Glomerular visceral epithelial cell (primary cell): Measurements from ENCODE around the gene CACNA2D1.

Experiments
- DNase-seq: peaks from one replicate; pipeline ENCODE4 v3.0.0-alpha.2; 2016; ENCODE audit errors: extremely low spot score

CACNA2D1 gene

DNA sequence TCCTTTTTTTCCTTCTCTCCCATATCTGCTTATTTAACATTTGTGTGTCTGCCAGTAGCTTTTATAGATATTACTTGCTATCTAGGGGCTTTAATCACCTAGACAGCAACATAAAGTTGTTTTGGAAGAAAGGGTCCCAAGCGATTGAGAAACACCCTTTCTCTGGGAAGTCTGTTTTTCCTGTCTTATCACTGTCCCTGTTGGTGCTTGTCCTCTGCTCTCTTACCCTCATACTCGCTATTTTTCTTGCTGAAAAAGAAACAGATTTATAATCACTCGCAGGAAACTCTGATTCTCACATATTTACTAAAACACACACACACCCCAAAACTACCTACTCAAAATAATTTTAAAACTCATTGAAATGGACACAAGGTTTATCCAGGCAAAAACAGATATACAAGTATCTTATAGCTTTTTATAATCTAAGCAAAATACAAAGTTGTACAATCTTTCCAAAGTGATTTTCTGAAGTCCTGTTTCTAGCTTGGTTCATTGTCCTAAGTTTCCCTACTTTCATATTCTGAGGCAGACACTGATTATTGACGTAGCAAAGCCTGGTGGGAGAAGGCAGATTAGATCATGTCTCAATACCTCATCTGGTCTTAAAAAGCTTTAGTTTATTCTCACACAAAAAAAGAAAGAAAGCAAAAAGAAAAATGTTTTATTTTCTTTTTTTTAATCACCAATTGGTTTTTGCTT lies 157.3 kb downstream of the CACNA2D1 start:
- no peak for DNase-seq

GRCh38 chr7:82284936-82285519 lies 158.5 kb downstream of the CACNA2D1 start:
- DNase-seq: no peak

DNA sequence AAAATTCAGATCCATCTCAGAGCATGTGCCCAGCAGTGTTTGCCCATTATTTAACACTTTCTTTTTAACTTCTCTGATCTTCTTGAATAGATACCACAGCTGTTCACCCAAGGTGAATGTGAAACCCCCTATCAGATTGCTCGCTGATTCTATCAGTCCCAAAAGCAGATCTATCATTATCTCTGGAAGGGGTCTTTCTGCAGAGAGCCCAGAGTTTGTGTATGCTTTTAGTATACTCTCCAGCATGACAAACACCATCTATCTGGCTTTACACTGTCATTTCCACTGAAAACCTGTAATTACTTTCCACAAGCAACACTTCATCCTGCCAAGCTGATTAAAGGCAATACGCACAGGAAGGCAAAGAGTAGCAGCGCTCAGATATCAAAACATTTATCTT lies 168.2 kb downstream of the CACNA2D1 start:
- DNase-seq: no peak

GRCh38 chr7:82274681-82275080 lies 168.9 kb downstream of the CACNA2D1 start:
- DNase-seq: no peak

DNA sequence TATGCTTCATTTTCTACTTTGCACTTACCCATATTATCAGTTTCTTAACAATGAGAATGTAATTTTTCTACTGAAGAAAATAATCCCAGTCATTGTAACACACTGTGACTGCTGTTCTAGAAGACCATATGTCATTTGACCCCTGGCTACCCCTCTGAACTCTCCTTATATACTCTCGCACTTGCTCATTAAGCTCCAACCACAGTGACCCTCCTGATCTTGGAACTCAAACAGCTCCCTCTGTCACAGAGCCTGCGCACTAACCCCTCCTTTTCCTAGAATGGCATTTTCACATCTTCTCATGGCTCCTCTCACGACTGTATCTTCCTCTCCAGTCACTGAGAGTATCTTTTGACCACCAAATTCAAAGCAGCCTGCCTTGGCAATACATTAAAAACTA lies 169.7 kb downstream of the CACNA2D1 start:
- DNase-seq: no peak

DNA sequence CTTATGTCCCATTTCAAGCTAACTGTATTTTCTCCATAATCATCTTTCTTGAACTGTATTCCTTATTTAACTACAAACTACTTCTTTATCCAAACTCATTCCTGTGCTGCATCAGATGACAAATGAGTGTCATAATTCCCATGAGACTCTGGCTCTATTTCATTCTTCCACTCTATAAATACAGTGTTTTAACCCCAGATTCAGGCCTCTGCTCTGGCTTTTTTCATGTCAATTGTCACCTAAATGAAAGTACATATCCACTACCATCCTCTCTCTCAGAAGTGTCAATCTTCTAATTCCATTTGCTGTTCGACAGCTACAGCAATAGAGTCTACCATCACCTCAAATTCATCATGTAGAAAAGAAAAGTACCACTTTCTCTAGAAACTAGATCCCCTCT lies 172.7 kb downstream of the CACNA2D1 start:
- no peak for DNase-seq

DNA sequence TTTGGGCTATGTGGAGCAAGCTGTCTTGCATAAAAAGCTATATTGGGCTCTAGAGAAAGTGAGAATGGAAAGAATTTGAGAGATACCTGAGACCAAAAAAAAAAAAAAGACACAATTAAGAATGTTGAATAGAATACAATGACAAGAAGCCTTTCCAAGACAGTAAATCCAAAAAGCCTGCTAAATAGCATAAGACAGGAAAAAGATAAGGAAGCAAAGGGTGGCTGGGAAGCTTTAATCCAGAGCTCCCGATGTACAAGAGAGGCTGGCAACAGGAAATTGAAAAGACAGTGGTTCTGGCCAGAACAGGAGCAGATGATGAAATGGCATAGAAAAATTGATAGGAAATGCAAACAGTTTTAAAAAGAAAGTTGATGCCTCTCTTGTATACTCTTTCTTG lies 174.9 kb downstream of the CACNA2D1 start:
- no peak for DNase-seq

- DNase-seq: no peak
These were observed 177.5 kb downstream of the CACNA2D1 start for GRCh38 chr7:82266081-82266480.

DNA sequence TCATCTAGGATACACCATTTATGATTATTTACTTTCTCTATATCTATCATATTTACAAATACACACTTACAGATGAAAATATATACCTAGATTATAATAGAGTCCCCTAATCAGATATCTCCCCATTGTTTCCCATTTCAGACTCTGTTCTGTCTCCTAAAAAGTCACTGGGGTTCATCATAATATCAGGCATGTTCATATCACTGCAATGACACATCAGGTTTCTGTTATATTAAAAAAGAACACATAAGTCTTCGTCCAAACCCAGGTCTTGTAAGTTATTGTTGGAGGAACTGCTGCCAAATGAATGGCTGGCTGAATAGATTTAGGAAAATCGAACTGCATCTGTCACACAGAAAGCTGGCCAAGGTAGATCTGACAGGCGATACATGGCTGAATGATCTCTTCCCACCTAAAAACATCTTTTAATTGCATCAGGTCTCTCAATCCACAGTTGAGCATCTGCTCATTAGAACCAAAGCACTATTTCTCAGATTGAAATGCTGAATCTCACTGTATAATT lies 178.7 kb downstream of the CACNA2D1 start:
- no peak for DNase-seq

GRCh38 chr7:82263920-82264782 lies 179.4 kb downstream of the CACNA2D1 start:
- DNase-seq: no peak

DNA sequence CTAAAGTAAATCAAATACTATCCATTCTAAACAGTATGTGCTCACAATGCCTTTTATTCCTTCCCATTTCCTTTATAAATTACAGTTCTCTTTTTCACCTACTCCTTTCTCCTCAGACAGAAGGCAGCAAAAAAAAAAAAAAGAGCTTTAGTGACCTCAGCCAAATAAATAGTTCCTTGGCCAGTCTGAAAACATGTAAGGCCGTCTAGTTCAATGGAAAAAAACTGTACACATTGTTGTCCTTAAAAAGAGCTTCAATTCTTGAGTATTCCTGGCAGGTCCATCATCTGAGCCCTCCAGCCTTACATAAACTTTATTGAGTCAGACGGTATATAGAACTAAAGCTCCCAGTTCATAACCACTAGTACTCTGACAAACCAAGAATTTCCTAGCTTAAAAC lies 185.4 kb downstream of the CACNA2D1 start:
- DNase-seq: no peak

GRCh38 chr7:82257118-82257695 lies 186.4 kb downstream of the CACNA2D1 start:
- DNase-seq: no peak

- no peak for DNase-seq
These were observed 187.9 kb downstream of the CACNA2D1 start for GRCh38 chr7:82255706-82256105.

GRCh38 chr7:82250598-82250997 lies 193.0 kb downstream of the CACNA2D1 start:
- DNase-seq: no peak

DNA sequence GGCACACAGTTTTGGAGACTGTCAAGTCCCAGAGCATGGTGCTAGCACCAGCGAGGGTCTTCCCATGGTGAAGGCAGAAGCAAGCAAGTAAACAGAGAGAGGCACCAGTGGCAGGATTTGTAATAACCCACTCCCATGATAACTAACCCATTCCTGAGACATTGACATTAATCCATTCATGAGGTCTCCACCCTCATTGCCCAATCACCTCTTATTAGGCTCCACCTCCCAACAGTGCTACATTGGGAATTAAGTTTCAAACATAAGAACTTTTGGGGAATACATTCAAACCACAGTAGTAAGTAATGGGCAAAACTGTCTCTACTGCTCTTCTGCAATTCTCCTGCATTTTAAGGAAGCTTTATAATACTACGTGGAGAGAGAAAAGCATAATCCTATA lies 193.6 kb downstream of the CACNA2D1 start:
- DNase-seq: no peak

DNA sequence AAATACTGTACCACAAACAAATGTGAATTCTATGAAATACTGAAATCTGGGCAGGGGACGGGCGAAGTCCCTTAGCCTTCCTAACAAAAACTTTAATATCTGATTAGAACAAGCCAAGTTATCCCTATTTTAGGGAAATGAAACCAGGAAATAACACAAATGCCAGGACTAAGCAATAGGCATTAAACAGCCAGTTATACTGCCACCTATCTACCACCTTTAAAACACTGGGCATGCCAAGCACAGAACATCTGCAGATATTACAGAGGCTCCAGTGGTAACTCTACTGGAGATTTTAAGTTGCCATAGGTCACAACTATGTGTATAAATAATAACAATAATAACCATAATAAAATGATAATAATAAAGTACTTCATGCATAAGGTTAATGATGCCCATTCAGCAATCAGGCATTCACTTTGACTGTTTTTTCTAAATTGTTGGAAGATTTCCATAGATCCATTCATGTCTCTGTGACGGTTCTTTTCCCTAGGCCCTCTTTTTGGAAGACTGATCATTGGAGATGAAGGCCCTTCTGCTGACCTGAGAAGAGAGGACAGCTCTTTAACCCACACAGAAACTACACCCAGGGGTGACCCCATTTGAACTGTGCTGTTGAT lies 195.7 kb downstream of the CACNA2D1 start:
- peak; percentile 1 for DNase-seq

DNA sequence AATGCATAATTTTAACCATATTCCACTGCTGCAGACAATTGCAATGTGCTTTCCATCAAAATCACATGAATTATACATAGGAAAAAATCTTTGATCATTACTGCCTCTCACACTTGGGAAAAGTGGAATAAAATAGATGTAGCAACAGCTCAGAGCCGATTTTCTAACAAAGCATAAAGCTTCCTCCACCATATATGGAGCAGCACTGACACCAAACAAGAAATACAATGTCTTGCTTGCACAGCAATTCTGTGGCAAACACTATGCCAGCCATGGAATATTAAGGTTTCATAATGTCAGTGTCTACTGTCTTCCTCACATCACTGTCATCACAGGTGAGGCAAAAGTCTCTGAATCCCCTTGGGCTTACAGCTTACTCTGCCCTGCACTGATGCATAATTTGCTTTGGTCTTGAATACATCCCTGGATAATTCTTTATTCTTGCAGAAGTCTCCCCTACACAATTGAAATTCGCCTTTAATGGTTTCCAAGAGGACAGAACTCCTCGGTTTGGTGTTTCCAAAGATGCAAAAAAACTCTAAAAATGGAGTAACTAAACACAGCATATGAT lies 198.5 kb downstream of the CACNA2D1 start:
- no peak for DNase-seq

- DNase-seq: no peak
These were observed 202.2 kb downstream of the CACNA2D1 start for GRCh38 chr7:82241356-82241755.

DNA sequence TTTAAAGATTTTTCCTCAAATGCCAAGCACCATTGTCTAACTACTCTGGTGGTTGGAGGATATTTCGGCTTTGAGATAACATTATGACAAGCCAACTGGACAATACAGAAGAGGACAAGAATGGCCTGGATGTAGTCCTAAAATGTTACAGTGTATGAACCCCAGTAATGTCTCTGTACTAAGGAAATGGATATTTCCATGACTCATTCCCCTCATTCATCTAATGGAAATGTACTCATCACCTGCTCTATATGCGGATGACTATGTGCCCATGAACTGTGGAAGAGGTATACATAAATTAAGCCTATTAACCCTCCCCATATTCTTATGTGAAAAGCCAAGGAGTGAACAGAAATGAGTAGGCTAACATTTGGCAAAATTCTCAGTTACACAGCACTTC lies 207.9 kb downstream of the CACNA2D1 start:
- DNase-seq: no peak

GRCh38 chr7:82234457-82235049 lies 209.0 kb downstream of the CACNA2D1 start:
- peak; percentile 17 for DNase-seq
